ENCODE results near the gene CFAP77.
A peak's percentile ranks its signal among the peaks of the same experiment; 100 is the strongest.
"Not testable (repeated sequence)": the region's sequence is repeated elsewhere in the genome, so short reads cannot be mapped to it uniquely, and the experiment has no call there.

The CFAP77 gene

GRCh38 chr9:132409828-132410528 lies at the start of gene CFAP77:
TSS of gene CFAP77 (plus strand) at chr9:132410211. CDS start at chr9:132410272, 61 bp downstream.
- FAIRE-seq = no peak

GRCh38 chr9:132364068-132364467 lies 45.9 kb upstream of the CFAP77 start:
- FAIRE-seq (no peak), DNase-seq (ENCODE audit: low spot score) (no peak)

More at GRCh38 chr9:132409828-132410528, at the start of gene CFAP77:
- peak; percentile 81 for DNase-seq (ENCODE audit: low spot score)

- FAIRE-seq = no peak
- no peak for DNase-seq (ENCODE audit: low spot score)
These were observed 44.0 kb upstream of the CFAP77 start for GRCh38 chr9:132365986-132366385.

GRCh38 chr9:132366481-132366880 lies 43.5 kb upstream of the CFAP77 start:
- DNase-seq (ENCODE audit: low spot score) (no peak), FAIRE-seq (no peak)

- DNase-seq (ENCODE audit: low spot score) = no peak
- no peak for FAIRE-seq
These were observed 42.2 kb upstream of the CFAP77 start for GRCh38 chr9:132367613-132368313.

GRCh38 chr9:132369421-132369820 lies 40.6 kb upstream of the CFAP77 start:
- DNase-seq (ENCODE audit: low spot score) = no peak
- FAIRE-seq = no peak

- DNase-seq (ENCODE audit: low spot score) (no peak), FAIRE-seq (no peak)
These were observed 39.4 kb upstream of the CFAP77 start for GRCh38 chr9:132370592-132370991.

DNA sequence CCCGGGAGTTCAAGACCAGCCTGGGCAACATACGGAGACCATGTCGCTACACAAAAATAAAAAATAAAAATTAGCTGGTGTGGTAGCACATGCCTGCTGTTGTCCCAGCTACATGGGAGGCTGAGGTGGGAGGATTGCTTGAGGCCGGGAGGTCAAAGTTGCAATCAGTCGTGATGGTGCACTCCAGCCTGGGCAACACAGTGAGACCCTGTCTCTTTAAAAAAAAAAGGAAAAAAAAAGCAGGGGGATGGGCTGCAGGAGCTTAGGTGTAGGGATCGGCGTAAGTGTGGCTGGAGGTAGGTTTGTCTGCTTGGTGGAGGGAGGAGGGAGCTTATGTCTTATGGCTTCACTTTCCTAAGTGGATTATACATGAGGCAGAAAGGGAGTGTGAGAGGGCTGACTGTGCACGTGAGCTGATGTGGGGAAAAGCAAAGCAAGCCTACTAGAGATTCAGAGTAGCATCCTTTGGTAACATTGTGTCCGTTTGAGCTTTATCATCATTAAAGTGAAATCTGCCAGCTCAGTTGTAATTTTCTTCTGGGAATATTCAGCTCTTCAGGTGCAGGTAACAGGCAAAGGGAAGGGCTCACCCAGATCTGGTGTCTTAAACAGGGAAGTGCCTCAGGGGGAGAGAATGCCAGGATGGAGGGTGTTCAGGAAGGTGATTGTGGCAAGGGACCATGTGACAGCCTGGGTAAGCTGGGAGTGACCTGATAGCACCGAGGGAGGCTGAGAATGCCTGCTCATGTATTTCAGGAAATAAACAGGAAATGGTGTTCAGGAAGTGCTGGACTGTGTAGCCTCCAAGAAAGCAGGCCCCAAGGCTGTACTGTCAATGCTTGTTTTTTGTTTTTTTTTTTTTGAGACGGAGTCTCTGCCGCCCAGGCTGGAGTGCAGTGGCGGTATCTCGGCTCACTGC lies 37.6 kb upstream of the CFAP77 start:
- FAIRE-seq (no peak), DNase-seq (ENCODE audit: low spot score) (no peak)

DNA sequence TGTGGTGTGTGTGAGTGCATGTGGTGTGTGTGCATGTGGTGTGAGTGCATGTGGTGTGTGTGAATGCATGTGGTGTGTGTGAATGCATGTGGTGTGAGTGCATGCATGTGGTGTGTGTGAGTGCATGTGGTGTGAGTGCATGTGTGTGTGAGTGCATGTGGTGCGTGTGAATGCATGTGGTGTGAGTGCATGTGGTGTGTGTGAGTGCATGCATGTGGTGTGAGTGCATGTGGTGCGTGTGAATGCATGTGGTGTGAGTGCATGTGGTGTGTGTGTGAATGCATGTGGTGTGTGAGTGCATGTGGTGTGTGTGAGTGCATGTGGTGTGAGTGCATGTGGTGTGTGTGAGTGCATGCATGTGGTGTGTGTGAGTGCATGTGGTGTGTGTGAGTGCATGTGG lies 32.2 kb upstream of the CFAP77 start:
- DNase-seq (ENCODE audit: low spot score) = not testable (repeated sequence)
- peak; percentile 95 for FAIRE-seq

DNA sequence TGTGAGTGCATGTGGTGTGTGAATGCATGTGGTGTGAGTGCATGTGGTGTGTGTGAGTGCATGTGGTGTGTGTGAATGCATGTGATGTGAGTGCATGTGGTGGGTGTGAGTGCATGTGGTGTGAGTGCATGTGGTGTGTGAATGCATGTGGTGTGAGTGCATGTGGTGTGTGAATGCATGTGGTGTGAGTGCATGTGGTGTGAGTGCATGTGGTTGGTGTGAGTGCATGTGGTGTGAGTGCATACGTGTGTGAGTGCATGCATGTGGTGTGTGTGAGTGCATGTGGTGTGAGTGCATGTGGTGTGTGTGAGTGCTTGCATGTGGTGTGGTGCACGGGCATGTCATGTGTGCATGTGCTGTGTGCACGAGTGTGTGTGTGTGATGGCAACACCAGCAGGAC lies 31.6 kb upstream of the CFAP77 start:
- not testable (repeated sequence) for DNase-seq (ENCODE audit: low spot score)
- peak; percentile 35 for FAIRE-seq

DNA sequence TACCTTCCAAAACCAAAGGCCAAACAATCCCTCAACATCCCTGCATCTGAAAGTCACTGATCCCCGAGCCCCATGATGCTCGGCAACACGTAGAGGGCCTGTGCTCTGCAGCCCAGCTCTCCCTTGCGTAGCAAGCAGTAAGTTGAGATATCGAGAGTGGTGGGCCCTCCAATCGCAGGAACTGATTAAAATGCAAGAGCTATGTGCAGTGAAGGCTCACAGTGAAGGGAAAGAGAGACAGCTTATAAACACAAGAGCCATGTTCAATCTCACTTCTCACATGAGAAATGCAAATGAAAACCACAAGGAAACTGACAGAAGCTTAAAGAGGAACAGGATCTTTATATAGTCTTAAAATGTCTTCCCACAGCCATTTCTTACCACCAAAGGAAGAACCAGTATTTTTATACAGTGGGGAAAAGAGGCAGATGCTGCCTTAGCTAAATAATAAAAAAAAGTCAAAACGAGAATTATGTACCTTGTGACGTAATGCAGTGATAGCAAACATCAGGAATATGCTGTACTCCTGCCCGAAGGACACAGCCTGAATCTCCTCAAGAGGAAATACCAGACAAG lies 28.0 kb upstream of the CFAP77 start:
- FAIRE-seq (no peak), DNase-seq (ENCODE audit: low spot score) (no peak)

DNA sequence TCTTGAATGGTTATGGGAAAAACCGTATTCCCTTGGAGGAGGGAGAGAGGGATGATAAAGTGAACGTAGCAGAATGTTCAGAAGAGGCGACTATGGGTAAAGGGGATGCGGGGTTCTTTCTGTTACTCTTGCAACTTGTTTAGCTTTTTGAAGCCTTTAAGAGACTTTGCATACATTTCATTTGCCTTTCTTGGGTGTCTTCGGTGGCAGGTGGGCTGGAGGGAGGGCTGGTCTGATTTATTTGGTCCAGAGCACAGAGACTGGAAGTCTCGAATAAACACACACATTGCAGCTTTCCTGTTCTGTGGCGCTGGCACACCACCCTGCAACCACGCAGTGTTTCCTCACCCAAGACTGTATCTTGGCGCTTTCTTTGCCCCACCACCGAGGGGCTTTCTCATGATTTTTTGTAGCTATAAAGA lies 26.5 kb upstream of the CFAP77 start:
- DNase-seq (ENCODE audit: low spot score) (no peak), FAIRE-seq (no peak)

- DNase-seq (ENCODE audit: low spot score) (no peak), FAIRE-seq (no peak)
These were observed 25.6 kb upstream of the CFAP77 start for GRCh38 chr9:132384376-132384775.

GRCh38 chr9:132387133-132387532 lies 22.9 kb upstream of the CFAP77 start:
- DNase-seq (ENCODE audit: low spot score) = no peak
- FAIRE-seq = no peak

DNA sequence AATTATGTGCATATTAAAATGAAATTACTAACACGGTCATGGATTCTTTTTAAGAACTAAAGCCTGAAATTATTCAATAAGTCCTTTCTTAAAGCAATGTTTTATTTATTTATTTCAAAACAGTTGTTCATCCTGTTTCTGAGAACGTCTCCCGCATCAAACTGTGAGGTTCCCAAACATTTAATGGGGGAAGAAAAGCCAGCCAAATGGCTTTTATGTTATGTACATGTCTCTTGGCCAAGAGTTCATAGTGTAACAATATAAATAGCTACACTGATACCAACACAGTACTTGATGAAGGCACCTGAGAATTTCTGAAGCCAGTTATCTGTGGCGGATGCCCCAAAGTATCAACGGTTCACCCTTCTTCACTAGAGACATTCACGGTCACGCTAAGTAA lies 19.0 kb upstream of the CFAP77 start:
- FAIRE-seq (no peak), DNase-seq (ENCODE audit: low spot score) (no peak)

DNA sequence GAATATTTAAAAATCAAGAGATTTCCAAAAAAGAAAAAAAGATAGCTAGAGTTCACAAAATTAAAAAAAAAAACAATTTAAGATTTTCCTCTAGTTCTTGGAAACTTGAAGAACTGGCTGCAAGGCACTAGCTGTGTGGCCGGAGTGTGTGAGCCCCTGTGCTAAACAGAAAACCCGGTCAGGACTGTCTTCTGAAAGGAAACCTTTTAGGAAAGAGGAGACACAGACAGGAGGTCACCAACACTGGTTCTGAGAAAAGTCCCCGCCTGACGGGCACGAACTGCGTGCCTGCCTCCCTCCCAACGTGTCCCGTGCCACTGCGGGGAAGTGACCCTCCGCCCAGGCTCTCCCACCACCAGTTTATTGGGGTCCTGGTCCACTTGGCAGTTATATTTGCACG lies 18.6 kb upstream of the CFAP77 start:
- no peak for FAIRE-seq
- DNase-seq (ENCODE audit: low spot score) = no peak

GRCh38 chr9:132395560-132395959 lies 14.5 kb upstream of the CFAP77 start:
- no peak for DNase-seq (ENCODE audit: low spot score)
- no peak for FAIRE-seq

DNA sequence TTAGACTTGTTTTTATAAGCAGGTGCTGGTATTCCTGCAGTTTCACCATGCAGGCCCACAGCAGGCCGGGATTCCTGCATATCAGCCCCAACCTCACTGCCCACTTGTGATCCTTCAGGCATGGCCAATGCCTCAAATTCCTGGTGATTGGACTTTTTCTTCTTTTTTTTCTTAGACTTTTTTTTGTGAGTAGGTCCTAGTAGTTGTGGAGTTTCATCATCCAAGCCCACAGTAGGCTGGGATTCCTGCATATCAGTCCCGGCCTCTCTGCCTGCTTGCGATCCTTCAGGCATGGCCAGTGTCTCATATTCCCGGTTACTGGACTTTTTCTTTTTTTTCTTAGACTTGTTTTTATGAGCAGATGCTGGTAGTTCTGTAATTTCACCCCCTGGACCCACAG lies 8.2 kb upstream of the CFAP77 start:
- DNase-seq (ENCODE audit: low spot score) (no peak), FAIRE-seq (no peak)

- FAIRE-seq = no peak
These were observed 5.7 kb upstream of the CFAP77 start for GRCh38 chr9:132404228-132404881.

DNA sequence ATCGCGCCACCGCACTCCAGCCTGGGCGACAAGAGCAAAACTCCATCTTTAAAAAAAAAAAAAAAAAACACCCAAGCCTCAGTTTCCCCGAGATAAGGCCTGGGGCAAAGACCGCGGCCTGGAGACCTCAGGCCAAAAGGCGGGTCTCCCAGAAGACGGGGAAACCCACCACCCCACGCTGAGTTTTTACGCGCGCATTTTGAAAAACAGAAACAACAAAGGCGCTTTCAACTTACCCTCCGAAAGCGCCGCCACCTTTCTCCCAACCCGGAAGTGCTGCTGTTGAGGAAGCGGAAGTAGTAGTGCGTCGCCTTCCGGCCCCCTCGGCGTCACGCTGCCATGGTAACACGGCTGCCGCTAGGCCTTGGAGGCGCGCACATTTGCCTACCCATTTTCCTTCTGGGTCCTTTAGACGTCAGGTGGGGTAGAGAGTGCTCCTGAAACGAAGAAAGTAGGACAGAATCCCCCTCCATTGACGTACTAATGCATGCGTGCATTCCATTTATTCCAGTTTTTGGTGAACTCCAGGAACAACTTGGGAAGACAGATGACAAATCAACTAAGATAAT lies 3.4 kb upstream of the CFAP77 start, which contains the start of gene TTF1:
TSS of gene TTF1 (minus strand) at position 287 of the 569 bp plus-strand sequence. CDS start 4,019 bp downstream, outside the sequence.
- FAIRE-seq (no peak), DNase-seq (ENCODE audit: low spot score) (peak; percentile 92)

More at GRCh38 chr9:132404228-132404881, 5.7 kb upstream of the CFAP77 start:
- DNase-seq (ENCODE audit: low spot score) = no peak

Data from urothelium cell line (cell line).